Testis (tissue), 3 donors: ENCODE data around the gene SLC6A9. TPM values are rescaled to one million over a fixed set of nuclear protein-coding genes. Genes with fewer than 3 reads are reported as not detected.

Experiments
- DNase-seq: peaks from one replicate; pipeline ENCODE4 v3.0.0-alpha.2; 2019
- H3K27ac ChIP-seq, 2 donors: fragments of 200-600 bp; sonication (generic); one replicate each; pipeline ENCODE4 v1.5.1; 2019
- H3K27me3 ChIP-seq: fragments of 200-600 bp; sonication (generic); one replicate; pipeline ENCODE4 v1.5.1; 2019
- H3K36me3 ChIP-seq: fragments of 200-600 bp; sonication (generic); one replicate; pipeline ENCODE4 v1.5.1; 2017; ENCODE audit warnings: low read depth; ENCODE audit errors: missing control alignments
- H3K4me1 ChIP-seq: fragments of 200-600 bp; sonication (generic); one replicate; pipeline ENCODE4 v1.5.1; 2019
- H3K4me3 ChIP-seq, 2 donors: fragments of 200-600 bp; sonication (generic); one replicate each; pipeline ENCODE4 v1.5.1; 2017 to 2019
- H3K9me3 ChIP-seq: fragments of 200-600 bp; sonication (generic); one replicate; pipeline ENCODE4 v1.5.1; 2017
- POLR2A ChIP-seq: fragments of 450-650 bp; IDR thresholded peaks from one replicate; pipeline ENCODE4 v1.6.1; 2017; ENCODE audit warnings: antibody characterized with exemption, mild to moderate bottlenecking, moderate library complexity
- WGBS, 2 donors: methylation state at CpG; one replicate each; pipeline ENCODE4 v1.1.5; 2018; 5-methylcytosine and 5-hydroxymethylcytosine counted together
- intact Hi-C: fragments of 100-400 bp; cut with DNase I; formaldehyde crosslinking; loops from one replicate; pipeline ENCODE4 v1.15.1; 2023; ENCODE audit warnings: low total_unique reads
- polyA plus RNA-seq: library from polyadenylated mRNA; stranded (reverse); fragments of 350-450 nt; fragmentation: Illumina TruSeq; extraction: RNeasy Lipid Tissue Mini Kit (QIAGEN cat#74804); gene quantifications from one replicate; pipeline ENCODE4 v1.2.3, GENCODE V29; 2014; ENCODE audit warnings: low read depth, low replicate concordance; ENCODE audit not compliant: insufficient read depth
- total RNA-seq, 2 donors: library from RNA; depleted of rRNA; stranded (reverse); fragments of >200 nt; gene quantifications; one replicate each; pipeline ENCODE4 v1.2.3, GENCODE V29; 2016
- TF ChIP-seq, protein P1 (sequence below), 3 experiments: fragments of 450-650 bp in 2 of 3; fragments of 200-600 bp in 1 of 3; sonication (generic) in 1 of 3; IDR thresholded peaks; one replicate each; pipeline ENCODE4 v1.5.1; 2016 to 2019; ENCODE audit warnings: antibody characterized with exemption in 3 of 3, mild to moderate bottlenecking in 2 of 3, moderate library complexity in 1 of 3

Gene SLC6A9
- total and polyA plus RNA-seq, 3 donors from 2014 or later, result 1.2 to 2.3 (median 1.7) TPM

DNA sequence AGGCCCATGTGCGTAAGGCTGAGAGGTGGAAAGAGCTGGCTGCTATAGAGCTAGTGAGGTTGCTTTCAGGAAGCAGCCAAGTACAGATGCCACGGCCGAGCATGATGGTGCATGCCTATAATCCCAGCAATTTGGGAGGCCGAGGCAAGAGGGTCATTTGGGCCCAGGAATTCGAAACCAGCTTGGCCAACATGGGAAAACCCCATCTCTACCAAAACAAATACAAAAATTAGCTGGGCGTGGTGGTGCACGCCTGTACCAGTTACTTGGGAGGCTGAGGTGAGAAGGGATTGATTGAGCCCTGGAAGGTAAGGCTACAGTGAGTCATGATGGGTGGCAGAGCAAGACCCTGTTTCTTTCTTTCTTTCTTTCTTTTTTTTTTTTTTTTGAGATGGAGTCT, 37.2 kb downstream of the SLC6A9 start:
- TF ChIP-seq, protein P1, sequence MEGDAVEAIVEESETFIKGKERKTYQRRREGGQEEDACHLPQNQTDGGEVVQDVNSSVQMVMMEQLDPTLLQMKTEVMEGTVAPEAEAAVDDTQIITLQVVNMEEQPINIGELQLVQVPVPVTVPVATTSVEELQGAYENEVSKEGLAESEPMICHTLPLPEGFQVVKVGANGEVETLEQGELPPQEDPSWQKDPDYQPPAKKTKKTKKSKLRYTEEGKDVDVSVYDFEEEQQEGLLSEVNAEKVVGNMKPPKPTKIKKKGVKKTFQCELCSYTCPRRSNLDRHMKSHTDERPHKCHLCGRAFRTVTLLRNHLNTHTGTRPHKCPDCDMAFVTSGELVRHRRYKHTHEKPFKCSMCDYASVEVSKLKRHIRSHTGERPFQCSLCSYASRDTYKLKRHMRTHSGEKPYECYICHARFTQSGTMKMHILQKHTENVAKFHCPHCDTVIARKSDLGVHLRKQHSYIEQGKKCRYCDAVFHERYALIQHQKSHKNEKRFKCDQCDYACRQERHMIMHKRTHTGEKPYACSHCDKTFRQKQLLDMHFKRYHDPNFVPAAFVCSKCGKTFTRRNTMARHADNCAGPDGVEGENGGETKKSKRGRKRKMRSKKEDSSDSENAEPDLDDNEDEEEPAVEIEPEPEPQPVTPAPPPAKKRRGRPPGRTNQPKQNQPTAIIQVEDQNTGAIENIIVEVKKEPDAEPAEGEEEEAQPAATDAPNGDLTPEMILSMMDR (IDR thresholded peaks at IDR 0.05), result no peak
- no peak for TF ChIP-seq POLR2A
- 95 to 97% methylated on average over 7 of the region's 7 CpGs for WGBS, 2 donors
- intact Hi-C loops, result no loop called here
- Histone ChIP-seq H3K9me3 (no peaks in the 10 kb centered on the region), H3K4me3 (no peak overlapping the region), H3K36me3 (no peaks in the 10 kb centered on the region), H3K27ac (no peak overlapping the region), H3K4me1 (peaks cover 13% of the 10 kb centered on the region), H3K27me3 (no peaks in the 10 kb centered on the region)
- no peak for DNase-seq

DNA sequence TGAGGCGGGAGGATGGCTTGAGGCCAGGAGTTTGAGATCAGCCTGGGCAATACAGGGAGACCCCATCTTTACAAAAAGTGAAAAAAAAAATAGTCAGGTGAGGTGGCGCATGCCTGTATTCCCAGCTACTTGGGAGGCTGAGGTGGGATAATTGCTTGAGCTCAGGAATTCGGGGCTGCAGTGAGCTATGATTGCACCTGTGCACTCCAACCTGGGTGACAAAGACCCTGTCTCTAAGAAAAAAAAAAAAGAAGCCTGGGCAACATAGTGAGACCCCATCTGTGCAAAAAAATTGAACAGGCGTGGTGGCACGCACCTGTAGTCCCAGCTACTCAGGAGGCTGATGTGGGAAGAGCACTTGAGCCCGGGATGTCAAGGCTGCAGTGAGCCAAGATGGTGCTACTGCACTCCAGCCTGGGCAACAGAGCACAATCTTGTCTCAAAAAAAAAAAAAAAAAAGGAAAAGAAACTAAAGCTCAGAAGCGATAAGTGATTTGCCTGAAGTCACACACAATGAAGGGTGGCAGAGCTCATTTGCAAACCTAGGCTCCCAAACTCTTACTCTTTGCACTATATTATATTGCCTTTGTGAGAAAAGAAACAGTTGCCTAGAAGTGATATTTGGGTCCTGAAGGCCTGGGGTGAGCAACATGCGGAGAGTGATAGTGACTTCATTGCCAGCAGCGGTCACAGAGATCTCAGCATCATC, 37.9 kb downstream of the SLC6A9 start:
- no peak for DNase-seq
- Histone ChIP-seq H3K9me3 (no peaks in the 10 kb centered on the region), H3K36me3 (no peaks in the 10 kb centered on the region), H3K27ac (no peak overlapping the region), H3K27me3 (no peaks in the 10 kb centered on the region), H3K4me1 (peaks cover 13% of the 10 kb centered on the region), H3K4me3 (no peak overlapping the region)
- intact Hi-C loops, result no loop called here
- 90 to 95% methylated on average over 9 of the region's 9 CpGs for WGBS, 2 donors
- TF ChIP-seq POLR2A, result no peak
- TF ChIP-seq, protein P1 (IDR thresholded peaks at IDR 0.05), result no peak

DNA sequence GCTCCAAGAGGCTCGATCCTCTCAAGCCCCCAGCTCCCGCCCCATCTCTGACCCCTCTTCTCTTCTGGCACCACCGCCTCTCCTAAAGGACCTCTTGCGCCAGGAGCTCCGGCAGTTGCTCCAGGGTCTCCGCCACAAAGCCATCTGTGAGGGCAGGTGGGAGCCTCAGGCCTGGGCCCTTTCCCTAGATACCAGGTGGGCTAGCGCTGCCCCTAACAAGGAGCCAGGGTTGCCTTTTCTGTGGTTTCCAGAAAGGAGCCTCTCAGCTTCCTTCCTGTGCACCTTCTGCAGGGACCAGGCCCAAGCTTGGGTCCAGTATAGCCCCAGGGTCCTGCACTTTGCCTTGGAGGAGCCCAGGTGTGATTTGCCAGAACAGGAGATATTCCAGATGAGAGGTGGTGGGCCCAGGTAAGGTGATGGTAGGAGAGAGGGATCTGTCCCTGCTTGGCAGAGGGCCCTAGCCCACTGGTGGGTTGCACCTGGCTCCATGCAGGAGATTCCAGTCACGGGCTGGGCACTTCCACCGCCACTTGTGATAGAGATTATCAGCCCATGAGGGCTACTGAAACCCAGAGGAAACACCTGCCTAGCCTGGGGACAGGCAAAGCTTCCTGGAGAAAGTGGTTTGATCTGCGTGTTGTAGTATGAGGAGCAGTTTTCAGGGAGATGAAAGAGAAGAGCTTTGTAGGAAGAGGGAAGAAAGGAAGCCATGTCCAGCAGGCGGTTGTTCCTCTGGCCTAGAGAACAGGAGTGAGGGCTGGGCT, 38.8 kb downstream of the SLC6A9 start:
- Histone ChIP-seq H3K9me3 (no peaks in the 10 kb centered on the region), H3K27ac (peak overlapping the region in 1 of 2 donors; percentile 55), H3K4me3 (peak overlapping the region; percentile 51 to 86), H3K27me3 (no peaks in the 10 kb centered on the region), H3K4me1 (peaks cover 13% of the 10 kb centered on the region), H3K36me3 (no peaks in the 10 kb centered on the region)
- DNase-seq, result no peak
- 33 to 44% methylated on average over 10 to 11 of the region's 11 CpGs for WGBS, 2 donors
- intact Hi-C loops, result no loop called here
- TF ChIP-seq POLR2A, result no peak
- TF ChIP-seq, protein P1 (IDR thresholded peaks at IDR 0.05), result no peak

DNA sequence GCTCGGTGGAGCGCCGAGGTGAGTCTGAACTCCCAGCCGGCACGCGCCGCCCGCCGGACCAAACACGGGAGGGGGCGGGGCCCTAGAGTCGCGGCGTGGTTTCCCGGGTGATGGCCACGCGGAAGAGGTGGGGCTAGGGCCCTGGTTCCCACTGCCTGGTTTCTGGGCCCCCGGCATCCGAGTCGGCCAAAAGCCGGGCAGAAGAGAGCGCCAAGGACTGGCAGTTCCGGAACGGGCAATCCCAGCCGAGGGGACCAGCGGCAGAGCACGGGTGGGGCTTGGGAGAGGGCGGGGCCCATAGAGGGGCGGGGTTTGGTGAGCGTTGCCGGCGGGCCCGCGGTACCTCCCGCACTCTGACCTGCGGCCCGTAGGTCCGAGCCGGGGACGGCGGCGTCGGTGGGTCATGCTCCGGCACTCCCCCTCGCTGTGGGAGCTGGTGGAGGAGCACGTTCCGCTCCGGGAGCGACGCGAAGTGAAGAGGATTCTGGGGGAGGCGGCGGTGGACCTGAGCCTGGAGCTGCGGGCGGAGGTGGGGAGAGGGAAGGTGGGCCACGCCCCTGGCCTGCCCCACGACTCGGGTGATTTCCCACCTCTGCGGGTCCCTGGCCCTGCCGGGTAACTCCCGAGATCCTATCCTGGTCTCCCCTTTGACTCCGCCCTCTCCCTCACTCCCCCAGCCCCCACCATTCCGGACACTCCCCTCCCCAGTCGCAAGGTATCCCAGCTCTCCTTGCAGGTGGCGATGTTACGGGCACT, 39.6 kb downstream of the SLC6A9 start, which contains the start of gene CCDC24:
Gene CCDC24 (plus strand): TSS at position 124 of the 756 bp plus-strand sequence. CDS start 280 bp downstream, at position 404.
- WGBS, 2 donors, result 1% methylated on average over 34 to 66 of the region's 66 CpGs
- no peak for TF ChIP-seq POLR2A
- TF ChIP-seq, protein P1 (IDR thresholded peaks at IDR 0.05), result no peak
- no peaks in the 10 kb centered on the region for H3K9me3 ChIP-seq
- intact Hi-C loops, result no loop called here
- no peaks in the 10 kb centered on the region for H3K27me3 ChIP-seq
- no peaks in the 10 kb centered on the region for H3K36me3 ChIP-seq
- H3K4me3 ChIP-seq, result peak within 1 kb of the TSS; percentile 51 to 86
- H3K4me1 ChIP-seq, result peaks cover 13% of the 10 kb centered on the region
- peak within 1 kb of the TSS; percentile 55 to 70 for H3K27ac ChIP-seq
- peak; percentile 94 for DNase-seq
